Fibroblast of lung (primary cell): ENCODE measurements around the gene NARF.

ENCODE experiments used
- EZH2 ChIP-seq: IDR thresholded peaks from 2 replicates; pipeline ENCODE4 v1.5.1; 2012; ENCODE audit warnings: low read length, control low read depth, mild to moderate bottlenecking; ENCODE audit errors: missing control alignments
- TF ChIP-seq, protein P1 (sequence below), 2 donors: IDR thresholded peaks in 1 of 2; conservative IDR thresholded peaks in 1 of 2; 1 replicate in 1 of 2; 2 replicates in 1 of 2; pipeline ENCODE4 v1.5.1; 2011 to 2012; ENCODE audit warnings: low read length in 2 of 2, control low read depth in 1 of 2, inconsistent platforms in 1 of 2, low read depth in 1 of 2, mild to moderate bottlenecking in 1 of 2

DNA sequence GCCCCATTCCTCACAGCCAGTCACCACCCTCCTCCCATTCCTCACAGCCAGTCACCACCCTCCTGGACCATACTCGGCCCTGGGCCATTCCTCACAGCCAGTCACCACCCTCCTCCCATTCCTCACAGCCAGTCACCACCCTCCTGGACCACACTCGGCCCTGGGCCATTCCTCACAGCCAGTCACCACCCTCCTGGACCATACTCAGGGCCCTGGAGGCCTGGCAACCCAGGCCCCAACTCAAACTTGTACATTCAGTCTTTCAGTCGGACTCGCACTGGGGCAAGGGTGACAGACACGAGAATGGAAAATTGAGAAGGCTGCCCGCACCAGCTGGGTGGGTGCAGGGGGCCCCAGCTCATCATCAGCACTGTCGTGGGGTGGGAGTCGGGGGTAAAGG, 30.6 kb downstream of the NARF start:
- TF ChIP-seq, protein P1, sequence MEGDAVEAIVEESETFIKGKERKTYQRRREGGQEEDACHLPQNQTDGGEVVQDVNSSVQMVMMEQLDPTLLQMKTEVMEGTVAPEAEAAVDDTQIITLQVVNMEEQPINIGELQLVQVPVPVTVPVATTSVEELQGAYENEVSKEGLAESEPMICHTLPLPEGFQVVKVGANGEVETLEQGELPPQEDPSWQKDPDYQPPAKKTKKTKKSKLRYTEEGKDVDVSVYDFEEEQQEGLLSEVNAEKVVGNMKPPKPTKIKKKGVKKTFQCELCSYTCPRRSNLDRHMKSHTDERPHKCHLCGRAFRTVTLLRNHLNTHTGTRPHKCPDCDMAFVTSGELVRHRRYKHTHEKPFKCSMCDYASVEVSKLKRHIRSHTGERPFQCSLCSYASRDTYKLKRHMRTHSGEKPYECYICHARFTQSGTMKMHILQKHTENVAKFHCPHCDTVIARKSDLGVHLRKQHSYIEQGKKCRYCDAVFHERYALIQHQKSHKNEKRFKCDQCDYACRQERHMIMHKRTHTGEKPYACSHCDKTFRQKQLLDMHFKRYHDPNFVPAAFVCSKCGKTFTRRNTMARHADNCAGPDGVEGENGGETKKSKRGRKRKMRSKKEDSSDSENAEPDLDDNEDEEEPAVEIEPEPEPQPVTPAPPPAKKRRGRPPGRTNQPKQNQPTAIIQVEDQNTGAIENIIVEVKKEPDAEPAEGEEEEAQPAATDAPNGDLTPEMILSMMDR (conservative IDR thresholded peaks at IDR 0.05 in 1 of 2, IDR thresholded peaks at IDR 0.05 in 1 of 2; ENCODE audit: low read depth in 1 of 2, low read length in 2 of 2): no peak
- no peak for TF ChIP-seq EZH2
